Panc1 (cell line): ENCODE data around the gene PCDHB5.

Source experiments
- SIN3A ChIP-seq: IDR thresholded peaks from 2 replicates; pipeline ENCODE4 v1.6.1; 2012; ENCODE audit warnings: low read depth, mild to moderate bottlenecking, low read length, moderate library complexity, borderline replicate concordance; ENCODE audit not compliant: insufficient read depth
- TF ChIP-seq, protein P1 (sequence below): fragments of 450-650 bp; IDR thresholded peaks from 2 replicates; pipeline ENCODE4 v1.5.1; 2017; ENCODE audit warnings: mild to moderate bottlenecking

DNA sequence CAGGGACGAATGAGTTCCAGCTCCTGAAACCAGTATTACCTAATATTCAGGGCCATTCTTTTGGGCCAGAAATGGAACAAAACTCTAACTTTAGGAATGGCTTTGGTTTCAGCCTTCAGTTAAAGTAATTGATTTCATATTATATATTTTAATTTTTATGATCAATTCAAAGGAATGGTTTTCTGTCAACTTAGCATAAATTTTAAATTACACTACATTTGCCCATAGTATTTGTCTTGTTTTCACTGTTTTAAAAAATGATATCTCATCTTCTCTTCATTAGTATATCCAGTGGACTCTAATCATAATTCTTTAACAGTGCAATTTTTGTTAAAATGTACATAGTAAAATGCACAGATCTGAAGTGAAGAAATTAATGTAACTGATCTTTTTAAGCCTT lies 45.3 kb downstream of the PCDHB5 start:
- TF ChIP-seq, protein P1, sequence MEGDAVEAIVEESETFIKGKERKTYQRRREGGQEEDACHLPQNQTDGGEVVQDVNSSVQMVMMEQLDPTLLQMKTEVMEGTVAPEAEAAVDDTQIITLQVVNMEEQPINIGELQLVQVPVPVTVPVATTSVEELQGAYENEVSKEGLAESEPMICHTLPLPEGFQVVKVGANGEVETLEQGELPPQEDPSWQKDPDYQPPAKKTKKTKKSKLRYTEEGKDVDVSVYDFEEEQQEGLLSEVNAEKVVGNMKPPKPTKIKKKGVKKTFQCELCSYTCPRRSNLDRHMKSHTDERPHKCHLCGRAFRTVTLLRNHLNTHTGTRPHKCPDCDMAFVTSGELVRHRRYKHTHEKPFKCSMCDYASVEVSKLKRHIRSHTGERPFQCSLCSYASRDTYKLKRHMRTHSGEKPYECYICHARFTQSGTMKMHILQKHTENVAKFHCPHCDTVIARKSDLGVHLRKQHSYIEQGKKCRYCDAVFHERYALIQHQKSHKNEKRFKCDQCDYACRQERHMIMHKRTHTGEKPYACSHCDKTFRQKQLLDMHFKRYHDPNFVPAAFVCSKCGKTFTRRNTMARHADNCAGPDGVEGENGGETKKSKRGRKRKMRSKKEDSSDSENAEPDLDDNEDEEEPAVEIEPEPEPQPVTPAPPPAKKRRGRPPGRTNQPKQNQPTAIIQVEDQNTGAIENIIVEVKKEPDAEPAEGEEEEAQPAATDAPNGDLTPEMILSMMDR: no peak
- TF ChIP-seq SIN3A: no peak
